ENCODE measurements around the gene SLC5A12.

Gene SLC5A12

GRCh38 chr11:26719289-26719973, 2.4 kb downstream of the SLC5A12 start:
- DNase-seq: no peak

GRCh38 chr11:26717771-26718170, 4.1 kb downstream of the SLC5A12 start:
- DNase-seq: no peak

GRCh38 chr11:26715133-26715532, 6.7 kb downstream of the SLC5A12 start:
- DNase-seq: no peak

- no peak for DNase-seq
These were observed 9.4 kb downstream of the SLC5A12 start for GRCh38 chr11:26712497-26712896.

- no peak for DNase-seq
These were observed 11.4 kb downstream of the SLC5A12 start for GRCh38 chr11:26710489-26710888.

- DNase-seq: no peak
These were observed 13.0 kb downstream of the SLC5A12 start for GRCh38 chr11:26708736-26709456.

- no peak for DNase-seq
These were observed 15.7 kb downstream of the SLC5A12 start for GRCh38 chr11:26706181-26706580.

GRCh38 chr11:26704249-26704648, 17.6 kb downstream of the SLC5A12 start:
- DNase-seq: no peak

GRCh38 chr11:26703411-26704191, 18.3 kb downstream of the SLC5A12 start:
- no peak for DNase-seq

GRCh38 chr11:26702406-26702805, 19.5 kb downstream of the SLC5A12 start:
- DNase-seq: no peak

GRCh38 chr11:26700574-26701235, 21.2 kb downstream of the SLC5A12 start:
- DNase-seq: no peak

GRCh38 chr11:26698224-26698623, 23.6 kb downstream of the SLC5A12 start:
- DNase-seq: no peak

- DNase-seq: no peak
These were observed 25.5 kb downstream of the SLC5A12 start for GRCh38 chr11:26696330-26696729.

GRCh38 chr11:26688701-26689100, 33.2 kb downstream of the SLC5A12 start:
- no peak for DNase-seq

- DNase-seq: no peak
These were observed 34.5 kb downstream of the SLC5A12 start for GRCh38 chr11:26687351-26687750.

- no peak for DNase-seq
These were observed 44.3 kb downstream of the SLC5A12 start for GRCh38 chr11:26677566-26677965.

- DNase-seq: no peak
These were observed 45.2 kb downstream of the SLC5A12 start for GRCh38 chr11:26676641-26677040.

GRCh38 chr11:26675233-26675928, 46.5 kb downstream of the SLC5A12 start:
- no peak for DNase-seq

GRCh38 chr11:26665946-26666345, 55.9 kb downstream of the SLC5A12 start:
- DNase-seq: no peak

- DNase-seq: no peak
These were observed 56.8 kb downstream of the SLC5A12 start for GRCh38 chr11:26665036-26665435.

- no peak for DNase-seq
These were observed 58.9 kb downstream of the SLC5A12 start for GRCh38 chr11:26662916-26663315.

GRCh38 chr11:26655287-26655686, 66.6 kb downstream of the SLC5A12 start:
- no peak for DNase-seq

- no peak for DNase-seq
These were observed 69.9 kb downstream of the SLC5A12 start for GRCh38 chr11:26651916-26652315.

Data from EL (cell line).